ENCODE data around the gene RPF1. TPM values are rescaled to one million over a fixed set of nuclear protein-coding genes. Genes with fewer than 3 reads are reported as not detected.

Gene RPF1
- total RNA-seq, 1 donor from 2014 or later, result 30.1 TPM

- Histone ChIP-seq H3K9ac (ENCODE audit: low read length) (peak overlapping the region; percentile 95), H3K27me3 (ENCODE audit: insufficient read depth, low read length) (no peaks in the 10 kb centered on the region), H3K9me3 (ENCODE audit: insufficient read depth, low read depth, low read length) (no peaks in the 10 kb centered on the region), H3K27ac (ENCODE audit: low read depth, low read length) (peak overlapping the region; percentile 97), H4K20me1 (ENCODE audit: insufficient read depth, low read length) (peaks cover 49% of the 10 kb centered on the region), H3K79me2 (ENCODE audit: insufficient read depth, low read length) (peaks cover 61% of the 10 kb centered on the region), H2AFZ (ENCODE audit: low read depth, low read length) (peak overlapping the region; percentile 31), H3K4me1 (ENCODE audit: insufficient read depth, low read length) (peaks cover 12% of the 10 kb centered on the region), H3K4me2 (ENCODE audit: low read length) (peak overlapping the region; percentile 92), H3K4me3 (ENCODE audit: insufficient read depth, low read depth, low read length) (peak overlapping the region; percentile 96), H3K36me3 (ENCODE audit: insufficient read depth, low read length) (peaks cover 6% of the 10 kb centered on the region)
- Mint-ChIP-seq H3K4me1 (ENCODE audit: low read depth, unreplicated experiment) (peaks cover 13% of the 10 kb centered on the region), H3K27ac (ENCODE audit: unreplicated experiment) (peak overlapping the region; percentile 98), H3K27me3 (ENCODE audit: low read depth, unreplicated experiment) (no peaks in the 10 kb centered on the region), H3K9me3 (ENCODE audit: unreplicated experiment) (peaks cover 12% of the 10 kb centered on the region), H3K36me3 (ENCODE audit: low read depth, unreplicated experiment) (peaks cover 11% of the 10 kb centered on the region), H3K4me3 (ENCODE audit: unreplicated experiment) (peak overlapping the region; percentile 98)
- TF ChIP-seq CTCF (IDR thresholded peaks at IDR 0.05; ENCODE audit: insufficient read depth, low read depth, low read length), result no peak
- no peak for TF ChIP-seq EZH2 (IDR thresholded peaks at IDR 0.05; ENCODE audit: insufficient read depth, low read length)
- DNase-seq (ENCODE audit: low read depth) (peak; percentile 44), FAIRE-seq (no peak)
Observed at GRCh38 chr1:84505493-84506001, 26.5 kb downstream of the RPF1 start.

- Mint-ChIP-seq H3K4me1 (ENCODE audit: low read depth, unreplicated experiment) (peaks cover 11% of the 10 kb centered on the region), H3K36me3 (ENCODE audit: low read depth, unreplicated experiment) (peaks cover 11% of the 10 kb centered on the region), H3K4me3 (ENCODE audit: unreplicated experiment) (peak within 1 kb of the TSS; percentile 98), H3K27ac (ENCODE audit: unreplicated experiment) (peak within 1 kb of the TSS; percentile 98), H3K9me3 (ENCODE audit: unreplicated experiment) (peaks cover 12% of the 10 kb centered on the region), H3K27me3 (ENCODE audit: low read depth, unreplicated experiment) (no peaks in the 10 kb centered on the region)
- H3K9ac ChIP-seq (ENCODE audit: low read length), result peak within 1 kb of the TSS; percentile 95
- H3K79me2 ChIP-seq (ENCODE audit: insufficient read depth, low read length), result peaks cover 55% of the 10 kb centered on the region
- H3K27ac ChIP-seq (ENCODE audit: low read depth, low read length), result peak within 1 kb of the TSS; percentile 97
- H3K4me3 ChIP-seq (ENCODE audit: insufficient read depth, low read depth, low read length), result peak within 1 kb of the TSS; percentile 96
- H2AFZ ChIP-seq (ENCODE audit: low read depth, low read length), result peak within 1 kb of the TSS; percentile 87
- H3K4me1 ChIP-seq (ENCODE audit: insufficient read depth, low read length), result peaks cover 12% of the 10 kb centered on the region
- H3K9me3 ChIP-seq (ENCODE audit: insufficient read depth, low read depth, low read length), result no peaks in the 10 kb centered on the region
- H3K36me3 ChIP-seq (ENCODE audit: insufficient read depth, low read length), result peaks cover 3% of the 10 kb centered on the region
- peak within 1 kb of the TSS; percentile 92 for H3K4me2 ChIP-seq (ENCODE audit: low read length)
- H3K27me3 ChIP-seq (ENCODE audit: insufficient read depth, low read length), result no peaks in the 10 kb centered on the region
- H4K20me1 ChIP-seq (ENCODE audit: insufficient read depth, low read length), result peaks cover 43% of the 10 kb centered on the region
- no peak for TF ChIP-seq CTCF (IDR thresholded peaks at IDR 0.05; ENCODE audit: insufficient read depth, low read depth, low read length)
- no peak for TF ChIP-seq EZH2 (IDR thresholded peaks at IDR 0.05; ENCODE audit: insufficient read depth, low read length)
- DNase-seq (ENCODE audit: low read depth) (peak; percentile 88), FAIRE-seq (no peak)
Observed at GRCh38 chr1:84506002-84506728, 27.1 kb downstream of the RPF1 start, which contains the start of the genes GNG5 and SPATA1. Gene GNG5 (minus strand): TSS chr1:84506581. CDS start chr1:84506091, 490 bp downstream. Gene SPATA1 (plus strand): TSS chr1:84506386. CDS start chr1:84516360, 9,974 bp downstream.
